ENCODE measurements around the gene CHRNG. TPM values are rescaled to one million over a fixed set of nuclear protein-coding genes. Genes with fewer than 3 reads are reported as not detected.
"Not testable (repeated sequence)": the region's sequence is repeated elsewhere in the genome, so short reads cannot be mapped to it uniquely, and the experiment has no call there.

The CHRNG gene
- total and polyA plus RNA-seq, 9 donors = not detected

DNA sequence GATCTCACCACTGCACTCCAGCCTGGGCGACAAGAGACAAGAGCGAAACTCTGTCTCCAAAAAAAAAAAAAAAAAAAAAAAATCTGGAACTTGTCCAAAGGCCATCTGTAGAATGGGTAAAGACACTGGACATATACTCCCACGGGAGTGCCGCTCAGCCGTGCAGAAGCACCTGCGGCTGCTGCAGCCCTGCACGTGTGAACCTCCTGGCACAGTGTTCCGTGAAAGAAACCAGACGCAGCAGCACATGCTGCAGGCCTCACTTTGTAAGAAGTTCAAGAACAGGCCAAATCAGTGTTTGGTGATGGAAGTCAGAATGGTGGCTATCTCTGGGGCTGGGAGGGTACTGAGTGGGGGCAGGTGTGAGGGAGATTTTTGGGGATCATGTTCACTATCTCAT is 7.1 kb upstream of the CHRNG start:
- TF ChIP-seq EP300 (IDR thresholded peaks at IDR 0.05) (no peak), POLR2A (IDR thresholded peaks at IDR 0.05) (no peak)
- TF ChIP-seq, protein P1, sequence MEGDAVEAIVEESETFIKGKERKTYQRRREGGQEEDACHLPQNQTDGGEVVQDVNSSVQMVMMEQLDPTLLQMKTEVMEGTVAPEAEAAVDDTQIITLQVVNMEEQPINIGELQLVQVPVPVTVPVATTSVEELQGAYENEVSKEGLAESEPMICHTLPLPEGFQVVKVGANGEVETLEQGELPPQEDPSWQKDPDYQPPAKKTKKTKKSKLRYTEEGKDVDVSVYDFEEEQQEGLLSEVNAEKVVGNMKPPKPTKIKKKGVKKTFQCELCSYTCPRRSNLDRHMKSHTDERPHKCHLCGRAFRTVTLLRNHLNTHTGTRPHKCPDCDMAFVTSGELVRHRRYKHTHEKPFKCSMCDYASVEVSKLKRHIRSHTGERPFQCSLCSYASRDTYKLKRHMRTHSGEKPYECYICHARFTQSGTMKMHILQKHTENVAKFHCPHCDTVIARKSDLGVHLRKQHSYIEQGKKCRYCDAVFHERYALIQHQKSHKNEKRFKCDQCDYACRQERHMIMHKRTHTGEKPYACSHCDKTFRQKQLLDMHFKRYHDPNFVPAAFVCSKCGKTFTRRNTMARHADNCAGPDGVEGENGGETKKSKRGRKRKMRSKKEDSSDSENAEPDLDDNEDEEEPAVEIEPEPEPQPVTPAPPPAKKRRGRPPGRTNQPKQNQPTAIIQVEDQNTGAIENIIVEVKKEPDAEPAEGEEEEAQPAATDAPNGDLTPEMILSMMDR (IDR thresholded peaks at IDR 0.05) = no peak
- WGBS, 3 donors = 42 to 59% (median 47%) methylated on average over 9 of the region's 9 CpGs
- peak in 2 of 5 donors; percentile 11 to 22 for DNase-seq
- Histone ChIP-seq H3K36me3 (no peaks in the 10 kb centered on the region), H3K4me1 (ENCODE audit: insufficient read depth) (no peaks in the 10 kb centered on the region), H3K27ac (no peak overlapping the region), H3K27me3 (no peaks in the 10 kb centered on the region), H3K4me3 (no peak overlapping the region), H3K9me3 (peaks cover 0 to 3% of the 10 kb centered on the region in 2 donors)
- intact Hi-C loops (cut with DNase I) = no loop called here

DNA sequence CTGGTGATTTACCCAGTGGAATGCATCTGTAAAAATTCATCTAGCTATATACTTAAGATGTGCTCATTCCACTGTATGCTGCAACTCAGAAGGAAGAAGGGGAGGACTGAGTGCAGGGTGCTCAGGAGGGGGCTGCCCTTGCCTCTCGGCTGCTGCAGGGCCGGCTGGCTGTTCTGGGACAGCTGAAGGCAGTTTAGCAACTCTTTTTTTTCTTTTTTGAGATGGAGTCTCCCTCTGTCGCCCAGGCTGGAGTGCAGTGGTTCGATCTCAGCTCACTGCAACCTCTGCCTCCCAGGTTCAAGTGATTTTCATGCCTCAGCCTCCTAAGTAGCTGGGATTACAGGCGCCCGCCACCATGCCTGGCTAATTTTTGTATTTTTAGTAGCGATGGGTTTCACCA is 6.7 kb upstream of the CHRNG start:
- H3K9me3 ChIP-seq; H3K36me3 ChIP-seq; H3K27me3 ChIP-seq; H3K4me1 ChIP-seq (ENCODE audit: insufficient read depth); intact Hi-C loops (cut with DNase I); H3K4me3 ChIP-seq; H3K27ac ChIP-seq: not testable (repeated sequence)
- peak in 2 of 5 donors; percentile 1 to 5 for DNase-seq
- WGBS, 3 donors = 86 to 89% (median 86%) methylated on average over 7 of the region's 7 CpGs

DNA sequence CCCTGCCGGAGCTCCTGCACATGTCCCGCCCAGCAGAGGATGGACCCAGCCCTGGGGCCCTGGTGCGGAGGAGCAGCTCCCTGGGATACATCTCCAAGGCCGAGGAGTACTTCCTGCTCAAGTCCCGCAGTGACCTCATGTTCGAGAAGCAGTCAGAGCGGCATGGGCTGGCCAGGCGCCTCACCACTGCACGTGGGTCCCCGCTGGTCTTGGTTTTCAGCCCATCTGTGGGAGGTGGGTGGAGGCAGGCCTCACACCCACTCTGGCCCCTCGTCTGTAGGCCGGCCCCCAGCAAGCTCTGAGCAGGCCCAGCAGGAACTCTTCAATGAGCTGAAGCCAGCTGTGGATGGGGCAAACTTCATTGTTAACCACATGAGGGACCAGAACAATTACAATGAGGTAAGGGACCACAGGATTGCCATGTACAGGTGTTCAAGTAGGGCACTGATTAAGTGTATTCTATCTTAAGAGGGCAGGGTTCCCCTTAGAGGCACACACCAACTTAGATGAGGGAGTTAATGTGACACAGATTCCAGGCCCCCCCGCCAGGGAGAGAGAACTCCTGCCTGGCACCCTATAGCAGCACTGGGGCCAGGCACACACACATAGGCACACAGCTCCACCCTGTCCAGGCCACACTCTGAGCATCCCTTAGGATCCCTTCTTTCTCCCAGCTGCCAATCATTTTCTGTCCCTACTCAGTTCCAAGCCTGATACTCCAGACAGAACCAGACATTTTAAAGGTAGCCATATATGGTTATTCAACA is 5.4 kb upstream of the CHRNG start:
- Histone ChIP-seq H3K27me3 (no peaks in the 10 kb centered on the region), H3K4me1 (ENCODE audit: insufficient read depth) (no peaks in the 10 kb centered on the region), H3K4me3 (no peak overlapping the region), H3K36me3 (no peaks in the 10 kb centered on the region), H3K27ac (no peak overlapping the region), H3K9me3 (peaks cover 0 to 3% of the 10 kb centered on the region in 2 donors)
- intact Hi-C loops (cut with DNase I) = no loop called here
- WGBS, 3 donors = 20 to 23% (median 23%) methylated on average over 13 of the region's 13 CpGs
- TF ChIP-seq POLR2A (IDR thresholded peaks at IDR 0.05) (no peak), EP300 (IDR thresholded peaks at IDR 0.05) (no peak)
- TF ChIP-seq, protein P1 (IDR thresholded peaks at IDR 0.05) = no peak
- peak in 2 of 5 donors; percentile 12 to 37 for DNase-seq

DNA sequence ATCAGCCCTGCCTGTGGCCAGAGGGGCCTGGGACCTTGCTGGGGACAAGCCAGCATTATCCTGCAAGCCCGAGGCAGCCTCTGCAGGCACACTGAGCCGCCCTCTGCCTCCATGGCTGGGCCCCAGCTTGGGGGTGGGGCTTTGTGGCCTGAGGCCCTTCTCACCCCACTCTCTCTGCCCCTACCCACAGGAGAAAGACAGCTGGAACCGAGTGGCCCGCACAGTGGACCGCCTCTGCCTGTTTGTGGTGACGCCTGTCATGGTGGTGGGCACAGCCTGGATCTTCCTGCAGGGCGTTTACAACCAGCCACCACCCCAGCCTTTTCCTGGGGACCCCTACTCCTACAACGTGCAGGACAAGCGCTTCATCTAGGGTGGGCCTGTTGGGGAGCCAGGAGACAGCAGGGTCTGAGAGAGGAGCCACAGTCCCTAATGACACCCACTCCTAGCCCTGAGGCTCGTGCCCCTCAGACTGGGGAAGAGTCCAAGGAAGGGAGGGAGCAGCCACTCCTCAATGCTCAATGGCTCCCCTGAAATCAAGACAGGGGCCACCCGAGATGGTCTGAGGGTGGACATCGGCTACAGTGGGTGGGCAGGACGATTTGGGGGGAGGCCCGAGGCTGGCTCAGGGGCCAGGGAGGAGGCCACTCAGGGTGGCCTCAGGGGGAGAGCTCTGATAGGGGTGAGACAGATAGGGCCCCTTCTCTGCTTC is 4.4 kb upstream of the CHRNG start:
- Histone ChIP-seq H3K27me3 (no peaks in the 10 kb centered on the region), H3K27ac (no peak overlapping the region), H3K4me3 (no peak overlapping the region), H3K36me3 (no peaks in the 10 kb centered on the region), H3K4me1 (ENCODE audit: insufficient read depth) (no peaks in the 10 kb centered on the region), H3K9me3 (peaks cover 0 to 3% of the 10 kb centered on the region in 2 donors)
- peak in 3 of 5 donors; percentile 10 to 19 (median 12) for DNase-seq
- 71 to 77% (median 76%) methylated on average over 14 of the region's 14 CpGs for WGBS, 3 donors
- TF ChIP-seq EP300 (IDR thresholded peaks at IDR 0.05) (no peak), POLR2A (IDR thresholded peaks at IDR 0.05) (no peak)
- TF ChIP-seq, protein P1 (IDR thresholded peaks at IDR 0.05) = no peak
- intact Hi-C loops (cut with DNase I) = no loop called here

Measured in ovary (tissue), 9 donors.